HG03095 (cell line): ENCODE measurements around the gene DNAJC27.

Experiments
- ATAC-seq: cut with Tn5 transposase; IDR thresholded peaks from one replicate; pipeline ENCODE4 v1.9.1; 2021; ENCODE audit warnings: moderate library complexity; ENCODE audit not compliant: unreplicated experiment

The DNAJC27 gene

GRCh38 chr2:24926602-24927252 is 45.0 kb downstream of the DNAJC27 start:
- no peak for ATAC-seq

- no peak for ATAC-seq
Observed at GRCh38 chr2:24926220-24926601, 45.5 kb downstream of the DNAJC27 start.

- no peak for ATAC-seq
Observed at GRCh38 chr2:24925815-24926214, 45.9 kb downstream of the DNAJC27 start.

- ATAC-seq, result no peak
Observed at GRCh38 chr2:24924732-24925131, 47.0 kb downstream of the DNAJC27 start.

DNA sequence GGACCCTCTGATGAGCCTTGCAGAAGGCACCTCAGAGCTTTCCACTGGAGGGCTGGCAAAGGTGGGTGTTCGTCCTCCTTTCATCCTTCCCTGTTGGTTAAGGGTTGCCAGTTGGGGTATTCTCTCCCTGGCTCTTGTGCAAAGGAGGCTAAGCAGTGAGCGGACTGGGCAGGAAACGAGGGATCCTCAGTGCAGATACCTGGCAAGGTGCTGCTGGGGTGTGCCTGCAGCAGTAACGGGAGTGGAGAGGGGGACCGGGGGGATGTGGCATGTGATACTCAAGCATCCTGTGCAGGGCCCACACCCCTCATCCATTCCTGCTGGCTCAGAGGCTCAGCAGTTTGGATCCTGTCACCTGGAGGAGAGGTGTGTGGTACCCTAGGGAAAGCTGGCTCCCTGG is 47.5 kb downstream of the DNAJC27 start:
- no peak for ATAC-seq

GRCh38 chr2:24923106-24923505 is 48.6 kb downstream of the DNAJC27 start:
- ATAC-seq, result no peak

DNA sequence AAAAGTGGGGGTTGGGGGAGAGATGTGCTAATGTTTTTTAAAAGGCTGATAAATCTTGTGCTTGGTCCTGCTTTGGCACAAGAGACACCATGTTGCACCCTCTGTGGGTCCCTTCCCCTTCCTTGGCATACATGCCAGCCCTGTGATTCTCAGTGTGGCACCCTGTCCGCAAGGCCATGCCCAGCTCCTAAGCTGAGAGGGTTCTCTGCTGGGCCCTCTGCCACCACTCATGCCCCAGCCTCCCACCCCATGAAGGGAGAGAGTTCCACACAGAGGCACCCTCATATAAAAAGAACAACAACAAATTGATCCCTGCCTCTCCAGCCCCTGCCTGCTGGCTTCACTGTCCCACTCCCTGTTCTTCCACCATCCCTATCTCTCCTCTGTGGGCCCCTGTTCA is 49.2 kb downstream of the DNAJC27 start:
- ATAC-seq, result no peak

- no peak for ATAC-seq
Observed at GRCh38 chr2:24920809-24921441, 50.8 kb downstream of the DNAJC27 start.

DNA sequence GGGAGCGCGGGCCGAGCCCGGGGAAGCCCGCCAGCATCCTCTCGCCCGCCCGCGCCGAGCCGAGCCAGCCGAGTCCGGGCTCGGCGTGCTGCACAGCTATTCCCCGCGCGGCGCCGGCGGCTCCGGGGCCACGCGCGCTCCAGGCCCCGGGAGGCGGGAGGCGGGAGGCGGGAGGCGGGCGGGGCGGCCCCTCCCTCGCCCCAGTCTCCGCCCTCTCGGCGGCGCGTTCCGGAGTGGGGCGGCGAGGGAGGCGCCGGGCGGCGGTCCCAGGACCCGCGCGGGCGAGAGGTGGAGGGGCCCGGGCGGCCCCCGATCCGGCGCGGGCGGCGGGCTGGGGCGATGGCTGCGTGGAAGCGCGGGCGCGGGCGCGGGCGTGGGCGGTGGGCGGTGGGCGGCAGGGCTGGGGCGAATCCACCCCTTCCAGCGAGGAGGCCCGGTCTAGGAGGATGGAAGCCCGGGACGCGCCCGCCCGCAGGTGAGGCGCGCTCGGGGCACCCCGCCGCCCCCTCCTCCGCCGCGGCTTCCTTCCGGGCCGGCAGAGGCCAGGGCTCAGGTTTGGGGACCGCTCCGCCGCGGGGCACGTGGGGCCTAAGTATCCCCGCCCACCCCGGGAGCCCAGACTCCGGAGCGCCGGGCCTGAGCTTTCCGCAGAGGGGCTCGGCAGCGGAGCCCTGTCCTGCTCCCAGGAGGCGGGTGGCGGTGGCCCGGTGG is 51.5 kb downstream of the DNAJC27 start, which contains the start of gene ADCY3:
TSS of gene ADCY3 (minus strand) at position 140 of the 711 bp plus-strand sequence. CDS start 1,250 bp downstream, outside the sequence.
- ATAC-seq, result peak; percentile 46

GRCh38 chr2:24919506-24920097 is 52.2 kb downstream of the DNAJC27 start:
- peak; percentile 21 for ATAC-seq

DNA sequence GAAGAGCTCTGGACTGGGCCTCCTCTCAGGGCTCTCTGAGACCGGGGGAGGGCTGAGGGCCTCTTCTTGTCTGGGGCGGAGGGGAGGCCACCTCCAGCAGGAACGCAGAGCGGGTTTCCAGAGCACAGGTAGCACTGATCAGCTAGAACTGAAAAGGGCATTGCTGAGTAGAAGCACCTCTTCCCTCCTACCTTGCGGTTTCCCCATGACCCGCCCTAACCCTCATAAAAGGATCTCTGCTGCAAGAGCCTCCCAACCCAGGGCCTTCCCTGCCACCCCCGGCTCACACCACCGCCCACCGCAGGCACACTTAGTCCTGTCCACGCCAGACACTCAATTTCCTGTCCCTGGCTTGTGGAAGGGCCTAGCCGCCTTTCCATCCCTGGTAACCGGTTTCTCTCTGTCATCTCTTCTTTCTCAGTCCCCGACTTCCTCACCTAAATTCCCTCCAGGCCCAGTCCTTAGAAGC is 52.7 kb downstream of the DNAJC27 start:
- ATAC-seq, result no peak

DNA sequence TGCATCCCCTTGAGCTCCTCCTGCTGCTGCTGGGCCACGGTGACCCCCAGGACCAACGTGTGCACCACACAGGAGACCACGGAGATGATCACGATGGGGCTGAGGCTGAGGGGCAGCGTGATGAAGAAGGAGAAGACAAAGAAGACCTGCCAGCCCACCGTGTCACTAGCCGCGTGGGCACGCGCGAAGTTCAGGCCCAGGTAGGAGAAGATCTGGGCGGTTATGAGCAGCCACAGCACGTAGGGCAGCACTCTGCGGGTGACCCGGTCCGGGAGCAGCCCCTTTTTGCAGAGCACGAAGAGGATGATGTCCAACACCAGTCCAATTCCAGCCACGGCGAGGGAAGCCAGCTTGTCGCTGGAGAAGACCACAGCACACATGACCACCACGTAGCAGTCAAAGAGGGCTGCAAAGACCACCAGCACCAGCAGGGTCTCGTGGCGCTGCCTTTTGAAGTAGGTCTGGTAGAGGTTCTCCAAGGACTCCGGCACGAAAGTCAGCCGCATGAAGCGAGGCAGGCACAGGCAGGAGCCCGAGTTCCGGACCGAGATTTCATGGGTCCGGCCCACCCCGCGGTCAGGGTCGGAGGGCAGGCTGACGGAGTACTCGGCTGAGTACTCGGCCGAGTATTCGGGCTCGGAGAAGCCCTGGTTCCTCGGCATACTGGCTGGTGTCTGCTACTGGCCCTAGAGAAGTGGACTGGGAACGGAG is 53.3 kb downstream of the DNAJC27 start:
- ATAC-seq, result no peak

- ATAC-seq, result no peak
Observed at GRCh38 chr2:24917731-24918325, 53.9 kb downstream of the DNAJC27 start.

DNA sequence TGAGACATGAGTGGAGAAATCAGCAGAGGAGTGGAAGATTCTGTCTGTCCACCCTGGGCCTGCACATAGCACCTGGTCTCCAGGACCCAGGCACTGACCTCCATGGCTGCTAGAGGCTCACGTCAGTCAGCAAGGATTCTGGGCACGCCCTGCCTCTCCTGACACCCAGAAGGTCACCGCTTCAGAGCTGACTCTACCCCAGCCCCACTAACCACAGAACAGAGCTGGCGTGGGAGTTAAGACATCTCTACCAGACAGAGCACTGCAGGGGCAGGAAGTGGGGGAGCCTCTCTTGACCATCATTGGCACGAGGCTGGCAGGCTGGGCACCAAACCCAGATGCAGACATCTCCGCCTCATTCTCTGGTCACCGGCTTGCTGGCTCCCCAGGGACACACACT is 54.7 kb downstream of the DNAJC27 start:
- no peak for ATAC-seq

DNA sequence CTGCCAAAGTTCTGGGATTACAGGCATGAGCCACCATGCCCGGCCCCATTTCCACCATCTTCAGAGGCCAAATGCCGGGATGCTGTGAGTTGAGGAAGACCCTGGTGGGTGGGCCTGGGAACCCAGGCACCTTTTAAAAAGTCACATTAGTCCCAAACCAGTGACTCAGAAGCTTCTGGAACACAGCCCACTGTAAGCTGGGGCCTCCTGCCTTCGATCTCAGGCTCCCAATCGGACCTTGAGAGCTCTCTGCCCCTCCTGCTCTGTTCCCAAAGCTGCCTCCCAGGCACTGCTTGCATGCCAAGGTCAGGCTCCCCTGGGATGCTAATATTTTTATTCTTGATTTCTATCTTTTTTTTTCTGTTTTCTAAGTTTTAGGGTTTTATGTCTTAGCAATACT is 56.0 kb downstream of the DNAJC27 start:
- ATAC-seq, result no peak

DNA sequence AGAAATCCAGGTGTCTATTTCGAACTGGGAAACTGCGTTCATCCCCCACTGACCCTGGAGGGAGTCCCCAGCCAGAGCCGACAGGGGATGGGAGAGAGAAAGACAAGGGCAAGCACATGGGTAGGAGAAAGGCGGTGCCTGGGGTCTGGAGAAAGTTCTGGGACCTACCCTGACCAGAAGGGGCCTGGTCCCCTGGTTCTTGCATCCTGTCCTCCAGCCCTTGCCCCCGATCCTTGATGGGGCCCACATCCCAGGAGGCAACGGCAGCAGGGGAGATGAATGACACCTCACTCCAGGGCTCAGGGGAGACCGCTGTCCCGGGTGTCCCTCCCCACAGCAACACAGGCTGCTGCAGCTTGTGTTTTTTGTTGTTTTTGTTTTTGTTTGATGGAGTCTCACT is 56.6 kb downstream of the DNAJC27 start:
- no peak for ATAC-seq

GRCh38 chr2:24914713-24915112 is 57.0 kb downstream of the DNAJC27 start:
- no peak for ATAC-seq

GRCh38 chr2:24913911-24914310 is 57.8 kb downstream of the DNAJC27 start:
- no peak for ATAC-seq

- no peak for ATAC-seq
Observed at GRCh38 chr2:24912986-24913385, 58.8 kb downstream of the DNAJC27 start.

DNA sequence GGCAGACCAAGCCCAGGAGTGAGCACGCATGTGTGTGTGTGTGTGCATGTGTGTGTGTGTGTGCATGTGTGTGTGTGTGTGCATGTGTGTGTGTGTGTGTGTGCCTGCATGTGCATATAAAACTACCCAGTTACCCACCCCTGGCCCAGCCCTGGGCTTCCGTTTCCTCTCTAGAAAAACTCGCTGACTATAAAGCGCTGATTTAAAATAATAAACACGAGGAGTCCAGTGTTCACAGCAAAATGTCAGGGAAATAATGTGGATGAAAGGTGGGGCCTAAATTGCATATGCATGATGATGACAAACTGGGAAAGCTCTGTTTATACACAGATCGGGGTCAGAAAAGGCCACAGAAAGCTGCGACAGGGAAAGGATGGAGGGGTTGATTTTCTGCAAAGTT is 59.2 kb downstream of the DNAJC27 start:
- ATAC-seq, result no peak

- ATAC-seq, result no peak
Observed at GRCh38 chr2:24910245-24910644, 61.5 kb downstream of the DNAJC27 start.
